ENCODE measurements around the gene BSDC1. TPM values are rescaled to one million over a fixed set of nuclear protein-coding genes. Genes with fewer than 3 reads are reported as not detected.

The BSDC1 gene
- total and polyA plus RNA-seq, 2 experiments from 2014 or later = 22.7 to 50.7 TPM

DNA sequence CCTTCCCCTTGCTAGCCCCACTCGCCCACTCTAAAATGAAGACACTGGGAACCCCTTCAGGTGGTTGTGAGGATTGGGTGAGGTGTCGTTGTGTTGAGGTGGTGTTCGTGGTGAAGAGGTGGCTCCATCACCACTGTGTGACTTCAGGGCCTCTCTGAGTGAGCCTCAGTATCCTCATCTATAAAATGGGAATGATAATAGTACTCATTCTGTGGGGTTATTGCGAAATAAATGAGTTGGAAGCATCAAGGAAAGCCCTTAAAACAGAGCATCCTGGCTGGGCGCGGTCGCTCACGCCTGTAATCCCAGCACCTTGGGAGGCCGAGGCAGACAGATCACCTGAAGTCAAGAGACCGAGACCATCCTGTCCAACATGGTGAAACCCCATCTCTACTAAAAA lies 51.5 kb downstream of the BSDC1 start (continued):
- TF ChIP-seq ZNF114 (CRISPR knock-in tag; IDR thresholded peaks at IDR 0.05) = no peak
- TF ChIP-seq, protein P1, sequence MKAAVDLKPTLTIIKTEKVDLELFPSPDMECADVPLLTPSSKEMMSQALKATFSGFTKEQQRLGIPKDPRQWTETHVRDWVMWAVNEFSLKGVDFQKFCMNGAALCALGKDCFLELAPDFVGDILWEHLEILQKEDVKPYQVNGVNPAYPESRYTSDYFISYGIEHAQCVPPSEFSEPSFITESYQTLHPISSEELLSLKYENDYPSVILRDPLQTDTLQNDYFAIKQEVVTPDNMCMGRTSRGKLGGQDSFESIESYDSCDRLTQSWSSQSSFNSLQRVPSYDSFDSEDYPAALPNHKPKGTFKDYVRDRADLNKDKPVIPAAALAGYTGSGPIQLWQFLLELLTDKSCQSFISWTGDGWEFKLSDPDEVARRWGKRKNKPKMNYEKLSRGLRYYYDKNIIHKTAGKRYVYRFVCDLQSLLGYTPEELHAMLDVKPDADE (IDR thresholded peaks at IDR 0.05) = no peak

DNA sequence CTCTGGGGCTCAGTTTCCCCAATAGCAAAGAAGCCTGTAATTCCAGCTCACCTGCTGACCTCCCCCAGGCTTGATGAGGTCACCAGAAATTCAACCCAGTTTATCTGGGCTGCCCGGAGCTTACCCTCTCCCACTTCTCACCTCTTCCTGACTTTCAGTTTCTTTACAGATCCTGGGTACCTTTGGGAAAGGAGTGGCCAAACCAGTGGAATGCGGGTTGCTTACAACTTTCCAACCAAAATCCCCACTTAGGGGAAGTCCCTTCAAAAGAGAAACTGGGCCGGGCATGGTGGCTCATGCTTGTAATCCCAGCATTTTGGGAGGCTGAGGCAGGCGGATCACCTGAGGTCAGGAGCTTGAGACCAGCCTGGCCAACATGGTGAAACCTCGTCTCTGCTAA lies 52.3 kb downstream of the BSDC1 start:
- no peak overlapping the region for H3K27ac ChIP-seq (ENCODE audit: low read depth)
- H3K9me2 ChIP-seq (ENCODE audit: insufficient read depth) = no peaks in the 10 kb centered on the region
- no peaks in the 10 kb centered on the region for H3K9me3 Mint-ChIP-seq
- peaks cover 18% of the 10 kb centered on the region for H3K4me1 Mint-ChIP-seq
- H3K27me3 Mint-ChIP-seq (ENCODE audit: insufficient read depth, low read depth, poor library complexity) = peaks cover 18% of the 10 kb centered on the region
- no peak overlapping the region for H3K27ac Mint-ChIP-seq
- no peaks in the 10 kb centered on the region for H4K20me1 ChIP-seq (replicated peaks; ENCODE audit: insufficient read depth)
- no peak overlapping the region for H3K4me2 ChIP-seq
- no peak for DNase-seq (ENCODE audit: low spot score)
- no peaks in the 10 kb centered on the region; the same call in 2 of the 3 replicates for H3K36me3 Mint-ChIP-seq (ENCODE audit: low read depth)
- no peak overlapping the region for H3K4me3 Mint-ChIP-seq
- H2AFZ ChIP-seq = no peak overlapping the region
- no peaks in the 10 kb centered on the region for H3K36me3 ChIP-seq (ENCODE audit: insufficient read depth)
- peaks cover 3% of the 10 kb centered on the region; the same call in 1 of the 2 replicates for H3K4me1 ChIP-seq (ENCODE audit: insufficient read depth)
- peak; percentile 15; the same call in 2 of the 3 replicates for ATAC-seq
- H3K27me3 ChIP-seq (ENCODE audit: insufficient read depth) = peaks cover 2% of the 10 kb centered on the region; the same call in 1 of the 2 replicates
- no peak overlapping the region for H3K4me3 ChIP-seq
- no peaks in the 10 kb centered on the region for H3K79me2 ChIP-seq (replicated peaks; ENCODE audit: insufficient read depth)
- H3F3A ChIP-seq (replicated peaks; ENCODE audit: low read depth) = no peaks in the 10 kb centered on the region
- no peak for TF ChIP-seq ZNF114 (CRISPR knock-in tag; IDR thresholded peaks at IDR 0.05)
- TF ChIP-seq STAT1 (IDR thresholded peaks at IDR 0.05; ENCODE audit: unreplicated experiment) = no peak
- TF ChIP-seq, protein P1 (IDR thresholded peaks at IDR 0.05) = no peak
- no peak for TF ChIP-seq NANOG (IDR thresholded peaks at IDR 0.05; ENCODE audit: borderline replicate concordance)
- no peak for TF ChIP-seq ZNF331 (CRISPR knock-in tag; IDR thresholded peaks at IDR 0.05; ENCODE audit: low read depth)
- TF ChIP-seq, protein P2, sequence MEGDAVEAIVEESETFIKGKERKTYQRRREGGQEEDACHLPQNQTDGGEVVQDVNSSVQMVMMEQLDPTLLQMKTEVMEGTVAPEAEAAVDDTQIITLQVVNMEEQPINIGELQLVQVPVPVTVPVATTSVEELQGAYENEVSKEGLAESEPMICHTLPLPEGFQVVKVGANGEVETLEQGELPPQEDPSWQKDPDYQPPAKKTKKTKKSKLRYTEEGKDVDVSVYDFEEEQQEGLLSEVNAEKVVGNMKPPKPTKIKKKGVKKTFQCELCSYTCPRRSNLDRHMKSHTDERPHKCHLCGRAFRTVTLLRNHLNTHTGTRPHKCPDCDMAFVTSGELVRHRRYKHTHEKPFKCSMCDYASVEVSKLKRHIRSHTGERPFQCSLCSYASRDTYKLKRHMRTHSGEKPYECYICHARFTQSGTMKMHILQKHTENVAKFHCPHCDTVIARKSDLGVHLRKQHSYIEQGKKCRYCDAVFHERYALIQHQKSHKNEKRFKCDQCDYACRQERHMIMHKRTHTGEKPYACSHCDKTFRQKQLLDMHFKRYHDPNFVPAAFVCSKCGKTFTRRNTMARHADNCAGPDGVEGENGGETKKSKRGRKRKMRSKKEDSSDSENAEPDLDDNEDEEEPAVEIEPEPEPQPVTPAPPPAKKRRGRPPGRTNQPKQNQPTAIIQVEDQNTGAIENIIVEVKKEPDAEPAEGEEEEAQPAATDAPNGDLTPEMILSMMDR (conservative IDR thresholded peaks at IDR 0.05; ENCODE audit: low read depth in 2 of 2) = no peak
- TF ChIP-seq JUNB (IDR thresholded peaks at IDR 0.05; ENCODE audit: unreplicated experiment) = no peak
- TF ChIP-seq, protein P3, sequence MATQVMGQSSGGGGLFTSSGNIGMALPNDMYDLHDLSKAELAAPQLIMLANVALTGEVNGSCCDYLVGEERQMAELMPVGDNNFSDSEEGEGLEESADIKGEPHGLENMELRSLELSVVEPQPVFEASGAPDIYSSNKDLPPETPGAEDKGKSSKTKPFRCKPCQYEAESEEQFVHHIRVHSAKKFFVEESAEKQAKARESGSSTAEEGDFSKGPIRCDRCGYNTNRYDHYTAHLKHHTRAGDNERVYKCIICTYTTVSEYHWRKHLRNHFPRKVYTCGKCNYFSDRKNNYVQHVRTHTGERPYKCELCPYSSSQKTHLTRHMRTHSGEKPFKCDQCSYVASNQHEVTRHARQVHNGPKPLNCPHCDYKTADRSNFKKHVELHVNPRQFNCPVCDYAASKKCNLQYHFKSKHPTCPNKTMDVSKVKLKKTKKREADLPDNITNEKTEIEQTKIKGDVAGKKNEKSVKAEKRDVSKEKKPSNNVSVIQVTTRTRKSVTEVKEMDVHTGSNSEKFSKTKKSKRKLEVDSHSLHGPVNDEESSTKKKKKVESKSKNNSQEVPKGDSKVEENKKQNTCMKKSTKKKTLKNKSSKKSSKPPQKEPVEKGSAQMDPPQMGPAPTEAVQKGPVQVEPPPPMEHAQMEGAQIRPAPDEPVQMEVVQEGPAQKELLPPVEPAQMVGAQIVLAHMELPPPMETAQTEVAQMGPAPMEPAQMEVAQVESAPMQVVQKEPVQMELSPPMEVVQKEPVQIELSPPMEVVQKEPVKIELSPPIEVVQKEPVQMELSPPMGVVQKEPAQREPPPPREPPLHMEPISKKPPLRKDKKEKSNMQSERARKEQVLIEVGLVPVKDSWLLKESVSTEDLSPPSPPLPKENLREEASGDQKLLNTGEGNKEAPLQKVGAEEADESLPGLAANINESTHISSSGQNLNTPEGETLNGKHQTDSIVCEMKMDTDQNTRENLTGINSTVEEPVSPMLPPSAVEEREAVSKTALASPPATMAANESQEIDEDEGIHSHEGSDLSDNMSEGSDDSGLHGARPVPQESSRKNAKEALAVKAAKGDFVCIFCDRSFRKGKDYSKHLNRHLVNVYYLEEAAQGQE (IDR thresholded peaks at IDR 0.05; ENCODE audit: unreplicated experiment) = no peak
- TF ChIP-seq, protein P4, sequence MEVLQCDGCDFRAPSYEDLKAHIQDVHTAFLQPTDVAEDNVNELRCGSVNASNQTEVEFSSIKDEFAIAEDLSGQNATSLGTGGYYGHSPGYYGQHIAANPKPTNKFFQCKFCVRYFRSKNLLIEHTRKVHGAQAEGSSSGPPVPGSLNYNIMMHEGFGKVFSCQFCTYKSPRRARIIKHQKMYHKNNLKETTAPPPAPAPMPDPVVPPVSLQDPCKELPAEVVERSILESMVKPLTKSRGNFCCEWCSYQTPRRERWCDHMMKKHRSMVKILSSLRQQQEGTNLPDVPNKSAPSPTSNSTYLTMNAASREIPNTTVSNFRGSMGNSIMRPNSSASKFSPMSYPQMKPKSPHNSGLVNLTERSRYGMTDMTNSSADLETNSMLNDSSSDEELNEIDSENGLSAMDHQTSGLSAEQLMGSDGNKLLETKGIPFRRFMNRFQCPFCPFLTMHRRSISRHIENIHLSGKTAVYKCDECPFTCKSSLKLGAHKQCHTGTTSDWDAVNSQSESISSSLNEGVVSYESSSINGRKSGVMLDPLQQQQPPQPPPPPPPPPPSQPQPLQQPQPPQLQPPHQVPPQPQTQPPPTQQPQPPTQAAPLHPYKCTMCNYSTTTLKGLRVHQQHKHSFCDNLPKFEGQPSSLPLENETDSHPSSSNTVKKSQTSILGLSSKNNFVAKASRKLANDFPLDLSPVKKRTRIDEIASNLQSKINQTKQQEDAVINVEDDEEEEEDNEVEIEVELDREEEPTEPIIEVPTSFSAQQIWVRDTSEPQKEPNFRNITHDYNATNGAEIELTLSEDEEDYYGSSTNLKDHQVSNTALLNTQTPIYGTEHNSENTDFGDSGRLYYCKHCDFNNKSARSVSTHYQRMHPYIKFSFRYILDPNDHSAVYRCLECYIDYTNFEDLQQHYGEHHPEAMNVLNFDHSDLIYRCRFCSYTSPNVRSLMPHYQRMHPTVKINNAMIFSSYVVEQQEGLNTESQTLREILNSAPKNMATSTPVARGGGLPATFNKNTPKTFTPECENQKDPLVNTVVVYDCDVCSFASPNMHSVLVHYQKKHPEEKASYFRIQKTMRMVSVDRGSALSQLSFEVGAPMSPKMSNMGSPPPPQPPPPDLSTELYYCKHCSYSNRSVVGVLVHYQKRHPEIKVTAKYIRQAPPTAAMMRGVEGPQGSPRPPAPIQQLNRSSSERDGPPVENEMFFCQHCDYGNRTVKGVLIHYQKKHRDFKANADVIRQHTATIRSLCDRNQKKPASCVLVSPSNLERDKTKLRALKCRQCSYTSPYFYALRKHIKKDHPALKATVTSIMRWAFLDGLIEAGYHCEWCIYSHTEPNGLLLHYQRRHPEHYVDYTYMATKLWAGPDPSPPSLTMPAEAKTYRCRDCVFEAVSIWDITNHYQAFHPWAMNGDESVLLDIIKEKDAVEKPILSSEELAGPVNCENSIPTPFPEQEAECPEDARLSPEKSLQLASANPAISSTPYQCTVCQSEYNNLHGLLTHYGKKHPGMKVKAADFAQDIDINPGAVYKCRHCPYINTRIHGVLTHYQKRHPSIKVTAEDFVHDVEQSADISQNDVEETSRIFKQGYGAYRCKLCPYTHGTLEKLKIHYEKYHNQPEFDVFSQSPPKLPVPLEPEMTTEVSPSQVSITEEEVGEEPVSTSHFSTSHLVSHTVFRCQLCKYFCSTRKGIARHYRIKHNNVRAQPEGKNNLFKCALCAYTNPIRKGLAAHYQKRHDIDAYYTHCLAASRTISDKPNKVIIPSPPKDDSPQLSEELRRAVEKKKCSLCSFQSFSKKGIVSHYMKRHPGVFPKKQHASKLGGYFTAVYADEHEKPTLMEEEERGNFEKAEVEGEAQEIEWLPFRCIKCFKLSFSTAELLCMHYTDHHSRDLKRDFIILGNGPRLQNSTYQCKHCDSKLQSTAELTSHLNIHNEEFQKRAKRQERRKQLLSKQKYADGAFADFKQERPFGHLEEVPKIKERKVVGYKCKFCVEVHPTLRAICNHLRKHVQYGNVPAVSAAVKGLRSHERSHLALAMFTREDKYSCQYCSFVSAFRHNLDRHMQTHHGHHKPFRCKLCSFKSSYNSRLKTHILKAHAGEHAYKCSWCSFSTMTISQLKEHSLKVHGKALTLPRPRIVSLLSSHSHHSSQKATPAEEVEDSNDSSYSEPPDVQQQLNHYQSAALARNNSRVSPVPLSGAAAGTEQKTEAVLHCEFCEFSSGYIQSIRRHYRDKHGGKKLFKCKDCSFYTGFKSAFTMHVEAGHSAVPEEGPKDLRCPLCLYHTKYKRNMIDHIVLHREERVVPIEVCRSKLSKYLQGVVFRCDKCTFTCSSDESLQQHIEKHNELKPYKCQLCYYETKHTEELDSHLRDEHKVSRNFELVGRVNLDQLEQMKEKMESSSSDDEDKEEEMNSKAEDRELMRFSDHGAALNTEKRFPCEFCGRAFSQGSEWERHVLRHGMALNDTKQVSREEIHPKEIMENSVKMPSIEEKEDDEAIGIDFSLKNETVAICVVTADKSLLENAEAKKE (CRISPR knock-in tag; IDR thresholded peaks at IDR 0.05) = no peak
- no peak for TF ChIP-seq EZH2phosphoT487 (IDR thresholded peaks at IDR 0.05; ENCODE audit: unreplicated experiment)
- TF ChIP-seq EZH2 (IDR thresholded peaks at IDR 0.05; ENCODE audit: low read depth, unreplicated experiment) = no peak
- TF ChIP-seq POLR2AphosphoS5 (IDR thresholded peaks at IDR 0.05; ENCODE audit: low read depth) = no peak

Data from GM23338 (cell line).